Central memory CD8-positive, alpha-beta T cell (primary cell): Measurements from ENCODE around the gene ACSBG1.
A peak's percentile ranks its signal among the peaks of the same experiment; 100 is the strongest.

Experiments
- ATAC-seq: fragments of 150-1000 bp; cut with Tn5 transposase; replicated peaks from 2 replicates; pipeline ENCODE4 v1.10.0; 2022; ENCODE audit warnings: mild to moderate bottlenecking, moderate FRiP score, moderate number of reproducible peaks; ENCODE audit not compliant: poor library complexity, severe bottlenecking; ENCODE audit errors: extremely low read depth
- DNase-seq, 2 donors: peaks; one replicate each; pipeline ENCODE4 v3.0.0; 2021; ENCODE audit warnings: low spot score in 2 of 2
- H3K27ac Mint-ChIP-seq: one replicate; pipeline ENCODE4 v1.8.0; 2022; ENCODE audit warnings: low read depth, mild to moderate bottlenecking, moderate library complexity, mixed read lengths
- H3K27me3 Mint-ChIP-seq: one replicate; pipeline ENCODE4 v1.8.0; 2022; ENCODE audit warnings: mixed read lengths
- H3K36me3 Mint-ChIP-seq: one replicate; pipeline ENCODE4 v1.8.0; 2022; ENCODE audit warnings: mild to moderate bottlenecking, moderate library complexity, mixed read lengths; ENCODE audit not compliant: insufficient read depth
- H3K4me1 Mint-ChIP-seq: one replicate; pipeline ENCODE4 v1.8.0; 2022; ENCODE audit warnings: mixed read lengths
- H3K4me3 Mint-ChIP-seq: one replicate; pipeline ENCODE4 v1.8.0; 2022; ENCODE audit warnings: mild to moderate bottlenecking, moderate library complexity, mixed read lengths
- H3K9me3 Mint-ChIP-seq: one replicate; pipeline ENCODE4 v1.8.0; 2022; ENCODE audit warnings: mixed read lengths

The ACSBG1 gene

DNA sequence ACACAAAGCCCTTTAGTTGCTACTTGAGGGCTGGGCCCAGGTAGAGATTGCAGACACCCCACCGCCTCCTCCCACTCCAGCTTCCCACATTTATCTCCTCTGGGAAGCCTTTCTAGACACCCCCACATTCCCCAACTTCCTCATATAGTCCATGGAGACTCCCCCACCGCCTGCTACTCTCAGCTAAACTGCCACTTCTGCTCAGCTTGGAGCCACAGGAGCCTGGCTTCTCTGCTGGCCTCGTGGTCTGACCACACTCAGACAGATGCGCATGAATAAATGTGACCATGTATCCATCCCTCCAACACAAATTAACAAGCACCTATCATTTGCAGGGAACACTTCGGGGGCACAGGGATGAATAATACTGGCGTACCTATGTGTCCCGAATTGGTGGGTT is 10.5 kb upstream of the ACSBG1 start:
- no peak overlapping the region for H3K27ac Mint-ChIP-seq
- ATAC-seq (no peak), DNase-seq (no peak)
- no peaks in the 10 kb centered on the region for H3K4me1 Mint-ChIP-seq
- no peaks in the 10 kb centered on the region for H3K36me3 Mint-ChIP-seq
- H3K27me3 Mint-ChIP-seq: no peaks in the 10 kb centered on the region
- no peaks in the 10 kb centered on the region for H3K9me3 Mint-ChIP-seq
- no peak overlapping the region for H3K4me3 Mint-ChIP-seq

GRCh38 chr15:78244101-78244500 is 9.7 kb upstream of the ACSBG1 start:
- Mint-ChIP-seq H3K9me3 (no peaks in the 10 kb centered on the region), H3K27ac (no peak overlapping the region), H3K4me1 (no peaks in the 10 kb centered on the region), H3K4me3 (no peak overlapping the region), H3K36me3 (no peaks in the 10 kb centered on the region), H3K27me3 (no peaks in the 10 kb centered on the region)
- no peak for ATAC-seq
- DNase-seq: no peak

DNA sequence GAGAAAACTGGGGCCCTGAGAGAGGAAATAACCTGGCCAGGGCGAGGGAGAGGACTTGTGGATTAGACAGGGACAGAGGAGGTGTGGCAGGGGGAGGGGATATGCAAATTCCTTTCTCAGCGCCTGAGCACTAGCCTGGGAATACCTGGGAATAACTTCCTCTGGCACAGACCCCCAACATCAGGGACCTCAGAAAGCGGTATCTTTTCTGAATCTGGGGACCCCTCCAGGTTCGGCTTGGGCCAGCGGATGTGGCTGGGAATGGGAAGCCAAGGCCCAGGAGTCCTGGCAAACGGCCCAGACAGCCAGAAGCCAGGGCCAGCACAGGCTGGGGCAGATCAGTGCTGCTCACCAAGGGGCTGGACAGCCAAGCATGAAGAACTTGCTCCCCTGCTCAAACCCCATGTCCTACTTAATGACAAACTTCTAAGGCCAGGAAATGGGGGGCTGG is 9.2 kb upstream of the ACSBG1 start:
- H3K4me1 Mint-ChIP-seq: no peaks in the 10 kb centered on the region
- no peaks in the 10 kb centered on the region for H3K9me3 Mint-ChIP-seq
- no peaks in the 10 kb centered on the region for H3K27me3 Mint-ChIP-seq
- no peak overlapping the region for H3K27ac Mint-ChIP-seq
- H3K36me3 Mint-ChIP-seq: no peaks in the 10 kb centered on the region
- H3K4me3 Mint-ChIP-seq: no peak overlapping the region
- ATAC-seq (no peak), DNase-seq (no peak)

GRCh38 chr15:78243058-78243457 is 8.7 kb upstream of the ACSBG1 start:
- Mint-ChIP-seq H3K27ac (no peak overlapping the region), H3K36me3 (no peaks in the 10 kb centered on the region), H3K4me1 (no peaks in the 10 kb centered on the region), H3K9me3 (no peaks in the 10 kb centered on the region), H3K27me3 (no peaks in the 10 kb centered on the region), H3K4me3 (no peak overlapping the region)
- DNase-seq: no peak
- no peak for ATAC-seq

DNA sequence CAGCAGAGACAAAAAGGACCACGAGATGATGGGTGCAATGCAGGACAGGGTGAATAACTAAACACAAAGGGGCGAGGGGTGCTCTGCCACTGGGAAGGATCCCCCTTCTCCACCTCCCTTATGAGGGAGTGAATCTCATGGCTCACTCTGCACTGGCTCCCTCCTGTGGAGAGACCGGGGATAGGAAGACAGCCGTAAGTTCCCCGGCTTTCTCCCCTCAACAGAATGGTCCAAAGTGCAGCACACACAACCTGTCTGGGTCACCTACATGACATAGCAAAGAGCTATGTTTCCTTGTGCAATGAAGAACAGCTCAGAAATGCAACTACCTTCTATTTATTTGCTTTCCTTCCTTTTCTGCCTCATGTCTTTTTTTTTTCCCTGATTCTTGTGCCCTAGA is 7.8 kb upstream of the ACSBG1 start:
- no peaks in the 10 kb centered on the region for H3K9me3 Mint-ChIP-seq
- H3K4me3 Mint-ChIP-seq: no peak overlapping the region
- no peaks in the 10 kb centered on the region for H3K4me1 Mint-ChIP-seq
- H3K27me3 Mint-ChIP-seq: no peaks in the 10 kb centered on the region
- DNase-seq: no peak
- H3K27ac Mint-ChIP-seq: no peak overlapping the region
- no peak for ATAC-seq
- no peaks in the 10 kb centered on the region for H3K36me3 Mint-ChIP-seq

GRCh38 chr15:78241017-78241416 is 6.7 kb upstream of the ACSBG1 start:
- ATAC-seq (peak; percentile 77), DNase-seq (peak; percentile 69 to 73)
- Mint-ChIP-seq H3K4me1 (no peaks in the 10 kb centered on the region), H3K27ac (no peak overlapping the region), H3K4me3 (no peak overlapping the region), H3K27me3 (no peaks in the 10 kb centered on the region), H3K9me3 (no peaks in the 10 kb centered on the region), H3K36me3 (no peaks in the 10 kb centered on the region)

DNA sequence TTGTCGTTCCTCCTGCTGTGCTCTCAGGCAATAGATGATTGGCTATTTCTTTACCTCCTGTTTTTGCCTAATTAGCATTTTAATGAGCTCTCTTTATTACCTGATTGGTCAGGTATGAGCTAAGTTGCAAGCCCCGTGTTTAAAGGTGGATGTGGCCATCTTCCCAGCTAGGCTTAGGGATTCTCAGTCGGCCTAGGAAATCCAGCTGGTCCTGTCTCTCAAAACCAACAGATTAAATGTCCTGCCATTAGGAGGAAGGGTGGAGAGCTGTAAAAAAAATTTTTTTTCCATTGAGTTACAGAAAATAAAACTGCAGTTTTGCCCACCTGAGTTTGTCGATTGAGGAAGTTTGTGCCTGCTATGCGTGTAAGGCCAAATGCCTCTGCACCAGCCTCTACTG is 5.4 kb upstream of the ACSBG1 start:
- H3K27me3 Mint-ChIP-seq: peaks cover 11% of the 10 kb centered on the region
- H3K4me3 Mint-ChIP-seq: no peak overlapping the region
- DNase-seq (no peak), ATAC-seq (no peak)
- no peaks in the 10 kb centered on the region for H3K9me3 Mint-ChIP-seq
- H3K27ac Mint-ChIP-seq: no peak overlapping the region
- no peaks in the 10 kb centered on the region for H3K4me1 Mint-ChIP-seq
- H3K36me3 Mint-ChIP-seq: no peaks in the 10 kb centered on the region

DNA sequence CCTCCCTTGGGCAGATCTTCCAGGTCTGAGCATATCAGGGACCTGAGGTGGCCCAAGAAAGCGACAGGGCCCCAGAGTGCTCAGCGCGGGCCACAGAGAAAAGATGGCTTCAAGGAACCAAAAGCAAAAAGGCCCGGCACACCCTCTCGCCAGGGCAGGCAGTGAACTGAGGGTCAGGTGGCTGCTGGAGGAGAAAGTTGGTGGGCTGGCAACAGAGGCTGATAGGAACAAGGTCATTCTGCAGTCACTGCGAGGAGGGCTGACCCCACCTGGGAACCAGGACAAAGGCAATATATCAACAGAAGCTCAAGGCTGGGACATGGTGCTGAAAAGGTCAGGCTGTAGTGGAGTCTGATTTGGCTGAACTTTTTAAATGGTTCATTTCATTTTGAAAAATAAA is 2.8 kb upstream of the ACSBG1 start:
- Mint-ChIP-seq H3K9me3 (no peaks in the 10 kb centered on the region), H3K27ac (no peak overlapping the region), H3K4me1 (no peaks in the 10 kb centered on the region), H3K36me3 (no peaks in the 10 kb centered on the region), H3K27me3 (peaks cover 25% of the 10 kb centered on the region), H3K4me3 (no peak overlapping the region)
- ATAC-seq (no peak), DNase-seq (no peak)

GRCh38 chr15:78236491-78236890 is 2.1 kb upstream of the ACSBG1 start:
- Mint-ChIP-seq H3K27me3 (peaks cover 25% of the 10 kb centered on the region), H3K9me3 (no peaks in the 10 kb centered on the region), H3K27ac (no peak overlapping the region)

GRCh38 chr15:78233496-78233895 is 869 bp downstream of the ACSBG1 start:
- H3K27ac Mint-ChIP-seq: no peak overlapping the region
- H3K4me3 Mint-ChIP-seq: no peak overlapping the region
- H3K36me3 Mint-ChIP-seq: no peaks in the 10 kb centered on the region
- H3K4me1 Mint-ChIP-seq: no peaks in the 10 kb centered on the region
- no peaks in the 10 kb centered on the region for H3K9me3 Mint-ChIP-seq
- H3K27me3 Mint-ChIP-seq: peaks cover 25% of the 10 kb centered on the region
- ATAC-seq: no peak
- no peak for DNase-seq

More at GRCh38 chr15:78236491-78236890, 2.1 kb upstream of the ACSBG1 start:
- Mint-ChIP-seq H3K4me1 (no peaks in the 10 kb centered on the region), H3K36me3 (no peaks in the 10 kb centered on the region), H3K4me3 (no peak overlapping the region)
- DNase-seq (no peak), ATAC-seq (no peak)

DNA sequence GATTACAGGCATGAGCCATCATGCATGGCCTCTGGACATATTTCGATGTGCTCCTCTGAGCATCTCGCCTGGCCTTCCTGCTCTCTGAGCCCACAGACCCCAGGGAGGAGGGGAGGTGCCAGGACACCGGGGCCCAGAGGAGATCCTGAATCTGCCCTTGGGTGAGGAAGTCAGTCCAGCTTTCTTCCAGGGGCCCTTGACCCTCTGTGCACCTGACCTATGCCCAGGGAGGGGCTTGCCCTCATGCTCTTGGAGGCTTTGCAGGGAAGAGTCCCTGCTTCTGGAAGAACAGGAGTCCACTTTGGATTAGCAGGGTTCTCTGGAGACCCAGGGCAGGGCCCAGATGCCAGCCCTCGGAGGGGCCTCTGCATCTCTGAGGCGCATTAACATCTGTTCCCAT is 1.4 kb downstream of the ACSBG1 start:
- H3K9me3 Mint-ChIP-seq: no peaks in the 10 kb centered on the region
- no peak overlapping the region for H3K4me3 Mint-ChIP-seq
- H3K36me3 Mint-ChIP-seq: no peaks in the 10 kb centered on the region
- H3K27ac Mint-ChIP-seq: no peak overlapping the region
- ATAC-seq (no peak), DNase-seq (no peak)
- no peaks in the 10 kb centered on the region for H3K4me1 Mint-ChIP-seq
- H3K27me3 Mint-ChIP-seq: peaks cover 25% of the 10 kb centered on the region

DNA sequence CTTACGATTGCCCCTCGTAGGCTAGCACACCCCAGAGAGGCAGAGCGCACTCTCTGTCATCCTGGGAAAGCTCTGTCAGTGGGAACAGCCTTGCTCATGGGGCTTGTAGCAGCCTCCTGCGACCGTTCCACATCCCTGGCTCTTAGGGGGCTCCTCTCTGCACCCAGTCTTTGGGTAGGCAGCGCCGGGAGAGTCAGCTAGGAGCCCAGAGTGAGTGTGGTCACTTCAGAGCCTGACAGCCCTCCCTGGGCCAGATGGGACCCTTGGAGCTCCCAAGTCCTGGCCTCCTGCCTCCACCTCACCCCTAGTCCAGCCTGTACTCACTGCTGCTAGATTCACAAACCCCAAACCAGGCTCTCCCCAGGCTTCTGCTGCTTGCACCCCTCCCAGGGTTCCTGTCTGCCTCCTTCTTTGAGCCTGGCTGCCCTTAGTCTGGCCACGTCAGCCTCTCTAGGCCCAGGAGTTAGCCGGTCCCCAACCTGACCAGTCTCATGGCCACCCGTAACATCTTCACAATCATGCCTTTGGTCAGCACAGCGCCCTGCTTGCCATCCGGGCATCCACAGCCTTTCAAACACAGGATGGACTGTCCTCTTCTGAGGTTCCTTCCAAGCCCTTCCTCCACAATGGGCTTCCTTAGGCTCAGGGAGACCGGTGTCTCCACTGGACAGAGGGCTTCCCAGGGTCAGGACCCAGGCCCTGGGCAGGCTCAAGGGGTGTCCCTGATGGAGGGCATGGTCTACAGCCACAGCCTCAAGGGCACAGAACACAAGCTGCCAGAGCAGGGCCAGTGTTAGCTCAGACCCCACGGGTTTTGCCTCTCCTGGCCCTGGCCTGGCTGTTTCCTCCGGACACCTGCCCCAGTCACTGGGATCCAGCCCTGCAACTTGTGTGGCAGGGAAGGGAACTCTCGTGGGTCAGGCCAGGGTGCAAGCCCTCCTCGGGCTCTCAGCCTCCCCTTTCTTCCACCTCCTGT is 4.6 kb downstream of the ACSBG1 start:
- Mint-ChIP-seq H3K27me3 (peaks cover 14% of the 10 kb centered on the region), H3K36me3 (no peaks in the 10 kb centered on the region), H3K4me3 (no peak overlapping the region), H3K4me1 (peaks cover 5% of the 10 kb centered on the region), H3K9me3 (no peaks in the 10 kb centered on the region), H3K27ac (no peak overlapping the region)
- ATAC-seq (no peak), DNase-seq (no peak)

- Mint-ChIP-seq H3K4me1 (peaks cover 18% of the 10 kb centered on the region), H3K36me3 (no peaks in the 10 kb centered on the region)
- ATAC-seq: no peak
These were observed 5.9 kb downstream of the ACSBG1 start for GRCh38 chr15:78228356-78228996.

More at GRCh38 chr15:78228356-78228996, 5.9 kb downstream of the ACSBG1 start:
- Mint-ChIP-seq H3K4me3 (no peak overlapping the region), H3K9me3 (no peaks in the 10 kb centered on the region), H3K27ac (no peak overlapping the region), H3K27me3 (peaks cover 3% of the 10 kb centered on the region)
- no peak for DNase-seq
